Hindlimb muscle (tissue), 1 donor: ENCODE measurements around the gene BRIP1. TPM values are rescaled to one million over a fixed set of nuclear protein-coding genes. Genes with fewer than 3 reads are reported as not detected.
"Not testable (repeated sequence)": the region's sequence is repeated elsewhere in the genome, so short reads cannot be mapped to it uniquely, and the experiment has no call there.

ENCODE experiments used
- DNase-seq: peaks from one replicate; pipeline ENCODE4 v3.0.0-alpha.2; 2013
- polyA plus RNA-seq: library from polyadenylated mRNA; unstranded; fragments of 120-200 nt; gene quantifications from one replicate; pipeline ENCODE4 v1.2.1, GENCODE V29; 2013; ENCODE audit not compliant: insufficient read length

The BRIP1 gene
- polyA plus RNA-seq, 1 donor = 4.3 TPM

GRCh38 chr17:61756561-61756960, 106.8 kb downstream of the BRIP1 start:
- no peak for DNase-seq

- no peak for DNase-seq
Measured at GRCh38 chr17:61755668-61756067, 107.7 kb downstream of the BRIP1 start.

- no peak for DNase-seq
Measured at GRCh38 chr17:61755078-61755477, 108.2 kb downstream of the BRIP1 start.

GRCh38 chr17:61754124-61754523, 109.2 kb downstream of the BRIP1 start:
- DNase-seq = no peak

DNA sequence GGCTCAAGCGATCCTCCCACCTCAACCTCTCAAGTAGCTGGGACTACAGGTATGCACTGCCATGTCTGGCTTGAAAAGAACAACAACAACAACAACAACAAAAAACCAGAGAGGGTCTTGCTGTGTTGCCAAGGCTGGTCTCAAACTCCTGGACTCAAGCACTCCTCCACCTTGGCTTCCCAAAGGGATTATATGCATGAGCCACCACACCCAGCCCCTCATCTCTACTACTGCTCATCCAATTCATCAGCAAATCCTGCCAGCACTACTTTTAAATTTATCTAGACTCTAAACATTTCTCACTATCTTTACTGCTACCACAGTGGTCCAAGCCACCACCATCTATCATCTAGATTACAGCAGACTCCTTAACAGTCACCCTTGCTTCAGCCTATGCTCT, 109.6 kb downstream of the BRIP1 start:
- no peak for DNase-seq

DNA sequence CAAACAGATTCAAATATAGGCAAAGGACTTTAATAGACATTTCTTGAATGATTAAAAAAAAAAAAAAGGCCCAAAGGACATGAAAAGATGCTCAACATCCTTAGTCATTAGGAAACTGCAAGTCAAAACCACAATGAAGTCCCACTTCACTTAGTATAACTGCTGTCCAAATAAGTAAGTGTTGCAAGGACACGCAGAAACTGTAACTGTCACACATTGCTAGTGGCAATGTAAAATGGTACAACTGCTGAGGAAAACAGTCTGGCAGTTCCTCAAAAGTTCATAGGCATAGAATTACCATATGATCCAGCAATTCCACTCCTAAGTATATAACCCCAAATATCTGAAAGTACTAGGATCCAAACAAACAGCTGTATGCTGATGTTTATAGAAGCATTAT, 112.7 kb downstream of the BRIP1 start:
- no peak for DNase-seq

DNA sequence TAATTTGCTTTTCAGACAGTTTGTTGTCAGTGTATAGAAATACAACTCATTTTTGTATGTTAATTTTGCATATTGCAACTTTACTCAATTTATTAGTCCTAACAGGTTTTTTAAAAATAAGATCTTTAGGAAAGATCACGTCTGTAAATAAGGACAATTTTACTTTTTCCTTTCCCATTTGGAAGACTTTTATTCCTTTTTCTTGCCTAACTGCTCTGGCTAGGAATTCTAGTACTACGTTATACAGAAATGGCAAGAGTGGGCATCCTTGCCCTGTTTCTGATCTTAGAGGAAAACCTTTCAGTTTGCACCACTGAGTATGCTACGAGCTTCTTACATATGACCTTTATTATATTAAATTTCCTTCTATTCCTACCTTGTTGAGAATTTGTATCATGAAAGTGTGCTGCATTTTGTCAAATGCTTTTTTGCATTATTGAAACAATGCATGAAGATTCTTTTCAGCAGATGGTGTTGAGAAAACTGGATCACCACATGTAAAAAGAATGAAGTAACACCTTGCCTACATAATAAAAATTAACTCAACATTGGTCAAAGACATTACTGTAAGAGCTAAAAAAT, 113.4 kb downstream of the BRIP1 start:
- no peak for DNase-seq

DNA sequence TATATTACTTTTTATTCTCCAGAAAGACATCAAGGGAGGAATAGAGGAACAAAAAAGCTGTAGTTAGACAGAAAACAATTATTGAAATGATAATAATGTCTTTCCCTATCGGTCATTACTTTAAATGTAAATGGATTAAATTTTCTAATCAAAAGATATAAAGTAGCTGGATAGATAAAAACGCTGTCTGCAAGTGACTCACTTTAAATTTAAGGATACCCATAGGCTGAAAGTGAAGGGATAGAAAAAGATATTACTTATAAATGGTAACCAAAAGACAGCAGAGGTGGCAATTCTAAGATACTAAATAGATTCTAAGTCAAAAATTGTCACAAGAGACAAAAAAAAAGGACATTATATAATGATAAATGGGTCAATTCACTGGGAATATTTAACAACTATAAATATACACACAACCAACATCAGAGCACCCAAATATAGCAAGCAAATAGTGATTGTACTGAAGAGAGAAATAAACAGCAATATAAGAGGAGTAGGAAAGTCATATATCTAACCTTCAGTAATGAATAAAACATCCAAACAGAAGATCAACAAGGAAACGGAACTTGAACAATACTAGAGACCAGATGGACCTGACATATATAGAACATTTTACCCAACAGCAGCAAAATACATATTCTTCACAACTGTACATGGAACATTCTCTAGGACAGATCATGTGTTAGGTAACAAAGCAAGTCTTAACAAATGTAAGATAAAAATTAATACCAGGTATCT, 116.9 kb downstream of the BRIP1 start:
- no peak for DNase-seq

- no peak for DNase-seq
Measured at GRCh38 chr17:61744804-61745203, 118.5 kb downstream of the BRIP1 start.

DNA sequence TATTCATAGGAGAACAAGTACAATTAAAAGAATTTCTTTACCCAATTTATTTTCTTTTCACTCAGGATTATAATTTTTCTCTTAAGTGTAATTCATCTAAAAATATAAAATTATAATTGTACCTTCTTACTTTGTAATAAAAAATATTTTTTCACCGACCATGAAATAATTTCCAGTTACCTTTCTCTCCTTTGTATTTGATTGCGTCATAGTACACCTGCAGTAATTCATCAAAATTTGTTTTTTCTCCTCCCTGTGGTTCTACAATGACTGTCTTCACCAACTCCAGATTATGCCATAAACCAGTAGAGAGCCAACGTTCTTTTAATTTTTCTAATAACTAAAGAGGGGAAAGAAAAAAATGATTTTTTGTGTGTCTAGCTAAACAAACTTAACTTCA, 119.1 kb downstream of the BRIP1 start:
- no peak for DNase-seq

DNA sequence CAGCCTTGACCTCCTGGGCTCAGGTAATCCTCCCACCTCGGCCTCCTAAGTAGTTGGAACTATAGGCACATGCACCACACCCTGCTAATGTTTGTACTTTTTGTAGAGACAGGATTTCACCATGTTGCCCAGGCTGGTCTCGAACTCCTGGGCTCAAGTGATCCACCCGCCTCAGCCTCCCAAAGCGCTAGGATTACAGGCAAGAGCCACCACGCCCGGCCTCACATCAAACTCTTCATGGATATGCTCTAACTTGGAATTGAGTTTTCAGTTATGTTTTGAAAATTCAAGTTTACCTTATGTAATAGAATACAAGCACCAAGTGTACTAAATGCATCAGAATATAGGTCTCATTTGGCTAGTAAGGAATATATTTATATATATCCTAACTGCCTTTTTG, 119.6 kb downstream of the BRIP1 start:
- DNase-seq = no peak

DNA sequence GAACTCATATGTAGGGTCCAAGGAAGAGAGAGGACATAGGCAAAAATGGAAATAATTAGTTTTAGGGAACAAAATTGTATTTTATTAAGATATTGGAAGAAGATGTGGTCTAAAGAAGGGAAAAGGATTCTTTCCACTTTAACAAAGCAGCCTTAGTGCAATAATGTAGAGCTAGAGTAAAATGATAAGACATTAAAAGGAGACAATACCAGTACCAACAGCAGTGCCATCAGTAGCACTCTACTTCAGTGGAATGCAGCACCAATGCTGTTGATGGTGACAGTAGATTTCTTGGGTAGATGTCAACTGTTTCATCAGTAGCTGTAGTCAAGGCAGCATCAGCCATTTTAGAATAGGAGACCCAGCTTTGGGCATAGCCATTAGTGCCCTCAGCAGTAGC, 124.3 kb downstream of the BRIP1 start:
- DNase-seq = no peak

- DNase-seq = no peak
Measured at GRCh38 chr17:61738249-61738648, 125.1 kb downstream of the BRIP1 start.

DNA sequence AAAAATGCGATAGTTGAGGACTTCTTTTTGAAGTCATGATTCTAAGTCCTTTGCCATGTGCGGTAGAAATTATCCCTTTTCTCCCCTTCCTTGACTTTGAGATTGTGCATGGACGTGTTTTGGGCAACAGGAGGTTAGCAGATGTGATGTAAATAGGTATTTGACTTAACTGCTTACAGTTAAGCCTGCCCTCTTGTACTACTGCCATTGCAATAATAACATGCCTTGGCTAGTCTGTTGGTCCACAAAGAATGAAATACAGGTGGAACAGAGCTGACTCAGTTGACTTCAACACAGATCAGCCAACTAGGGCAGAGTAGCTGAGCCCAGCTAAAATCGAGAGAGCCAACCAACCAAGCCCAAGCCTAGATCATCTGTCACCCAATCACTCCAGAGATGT, 125.5 kb downstream of the BRIP1 start:
- no peak for DNase-seq

DNA sequence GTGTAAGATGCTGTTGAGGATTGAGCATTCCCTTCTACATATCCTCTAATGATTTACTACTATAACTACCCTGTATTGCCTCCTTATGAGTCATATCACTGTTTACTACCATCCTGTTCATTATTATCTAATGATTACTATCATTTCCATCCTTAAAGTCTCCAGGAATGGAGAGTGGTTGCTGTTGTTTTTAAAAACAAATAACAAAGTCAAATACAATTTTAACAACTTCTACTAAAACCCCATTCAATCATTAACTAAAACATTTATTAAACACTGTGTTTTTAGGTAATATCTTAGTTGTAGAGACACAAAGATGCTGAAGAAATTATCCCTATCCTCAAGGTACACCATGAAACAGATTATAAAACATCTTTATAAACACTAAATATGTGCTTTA, 126.9 kb downstream of the BRIP1 start:
- no peak for DNase-seq

DNA sequence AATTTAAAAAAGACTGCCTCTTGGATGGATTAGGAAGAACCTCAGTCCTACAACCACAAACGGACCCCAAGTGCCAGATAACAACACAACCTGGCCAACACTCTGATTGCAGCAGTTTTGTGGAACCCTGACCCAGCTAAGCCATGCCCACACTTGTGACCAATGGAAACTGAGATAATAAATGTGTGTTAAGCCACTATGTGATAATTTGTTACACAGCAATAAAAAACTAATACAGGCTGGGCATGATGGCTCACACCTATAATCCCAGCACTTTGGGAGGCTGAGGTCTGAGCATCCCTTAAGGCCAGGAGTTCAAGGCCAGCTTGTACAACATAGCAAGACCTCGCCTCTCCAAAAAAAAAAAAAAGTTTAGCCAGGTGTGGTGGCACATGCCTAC, 127.5 kb downstream of the BRIP1 start:
- no peak for DNase-seq

- peak; percentile 40 for DNase-seq
Measured at GRCh38 chr17:61734466-61734865, 128.9 kb downstream of the BRIP1 start.

DNA sequence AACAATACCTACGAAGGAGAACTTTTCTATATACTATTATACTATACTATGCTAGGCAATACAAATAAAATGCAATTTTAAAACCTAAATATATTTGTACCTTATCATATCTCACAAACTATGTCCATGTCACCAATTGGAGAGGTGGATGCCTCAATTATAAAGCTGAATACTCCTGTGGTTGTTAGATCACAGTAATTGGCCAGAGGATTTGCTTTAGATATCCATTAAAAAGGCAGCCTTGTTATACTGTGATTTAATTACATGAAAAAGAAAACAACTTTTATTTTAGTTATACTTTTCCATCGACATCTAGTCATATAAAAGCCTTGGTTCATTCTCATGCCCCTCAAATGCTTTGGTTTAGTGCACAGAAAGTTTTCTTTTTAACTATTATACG, 129.3 kb downstream of the BRIP1 start:
- DNase-seq = no peak

- DNase-seq = no peak
Measured at GRCh38 chr17:61733021-61733420, 130.3 kb downstream of the BRIP1 start.

DNA sequence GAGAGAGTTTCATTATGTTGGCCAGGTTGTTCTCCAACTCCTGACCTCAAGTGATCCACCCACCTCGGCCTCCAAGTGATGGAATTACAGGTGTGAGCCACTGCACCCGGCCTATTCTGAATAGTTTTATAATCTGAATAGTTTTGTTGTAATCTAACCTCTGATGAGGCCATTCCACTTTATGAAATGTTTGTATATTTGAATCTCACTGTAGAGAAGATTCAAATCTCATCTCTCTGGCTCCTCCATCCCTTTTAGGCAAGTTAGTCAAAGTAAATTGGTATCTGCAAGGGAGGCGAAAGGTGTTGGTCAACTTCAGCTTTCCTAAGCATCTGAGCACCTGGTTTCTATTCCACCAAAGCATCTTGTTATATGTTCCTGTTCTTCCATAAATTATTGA, 131.2 kb downstream of the BRIP1 start:
- DNase-seq = no peak

- DNase-seq = no peak
Measured at GRCh38 chr17:61731330-61731729, 132.0 kb downstream of the BRIP1 start.

DNA sequence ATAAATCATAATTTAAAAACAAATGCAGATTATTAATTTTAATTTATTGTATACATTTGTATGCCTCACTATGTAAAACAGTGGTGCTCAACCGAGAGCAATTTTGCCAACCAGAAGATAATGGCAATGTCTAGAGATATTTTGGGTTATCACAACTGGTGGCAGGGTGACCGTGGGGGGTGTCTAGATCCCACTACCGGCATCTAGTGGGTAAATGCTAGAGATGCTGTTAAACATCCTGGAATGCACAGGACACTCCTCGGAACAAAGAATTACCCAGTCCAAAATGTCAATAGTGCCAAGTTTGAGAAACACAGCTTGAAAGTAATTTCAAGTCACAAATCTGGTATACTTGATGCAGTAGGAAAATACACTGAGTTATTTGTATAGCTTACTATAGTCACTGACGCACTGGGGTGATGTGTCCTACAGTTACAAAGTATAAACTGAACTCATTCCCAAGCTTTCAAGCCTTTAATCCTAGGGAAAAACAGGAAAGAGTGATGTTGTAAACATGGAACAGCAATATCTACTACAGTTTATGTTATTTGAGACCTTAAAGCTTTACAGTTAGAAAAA, 133.5 kb downstream of the BRIP1 start:
- no peak for DNase-seq

- DNase-seq = no peak
Measured at GRCh38 chr17:61728297-61728836, 135.0 kb downstream of the BRIP1 start.

DNA sequence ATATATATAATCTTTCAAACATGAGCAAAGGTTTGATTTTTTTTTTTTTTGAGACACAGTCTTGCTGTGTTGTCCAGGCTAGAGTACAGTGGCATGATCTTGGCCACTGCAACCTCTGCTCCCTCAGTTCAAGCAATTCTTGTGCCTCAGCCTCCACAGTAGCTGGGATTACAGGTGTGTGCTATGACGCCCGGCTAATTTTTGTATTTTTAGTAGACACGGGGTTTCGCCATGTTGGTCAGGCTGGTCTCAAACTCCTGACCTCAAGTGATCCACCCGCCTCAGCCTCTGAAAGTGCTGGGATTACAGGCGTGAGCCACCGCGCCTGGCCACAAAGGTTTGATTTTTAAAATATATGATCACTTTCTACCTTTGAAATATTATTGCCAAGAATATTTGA, 135.5 kb downstream of the BRIP1 start:
- DNase-seq = not testable (repeated sequence)
